GM12864 (cell line): ENCODE data around the gene HES4.

Experiments
- DNase-seq: peaks from one replicate; pipeline ENCODE4 v3.0.0-alpha.2; 2011; ENCODE audit warnings: low read depth
- H3K4me3 ChIP-seq: 2 replicates; pipeline ENCODE4 v1.5.1; 2011; ENCODE audit warnings: mild to moderate bottlenecking, low read depth, low read length, control low read depth
- CTCF ChIP-seq: IDR thresholded peaks from 2 replicates; pipeline ENCODE4 v1.5.1; 2011; ENCODE audit warnings: low read depth, mild to moderate bottlenecking, moderate library complexity, low read length, control low read depth, inconsistent platforms; ENCODE audit errors: missing control alignments

The HES4 gene, protein sequence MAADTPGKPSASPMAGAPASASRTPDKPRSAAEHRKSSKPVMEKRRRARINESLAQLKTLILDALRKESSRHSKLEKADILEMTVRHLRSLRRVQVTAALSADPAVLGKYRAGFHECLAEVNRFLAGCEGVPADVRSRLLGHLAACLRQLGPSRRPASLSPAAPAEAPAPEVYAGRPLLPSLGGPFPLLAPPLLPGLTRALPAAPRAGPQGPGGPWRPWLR

GRCh38 chr1:999725-1000356 lies at the start of gene HES4:
HES4 (minus strand) TSS chr1:1000097; CDS start chr1:999973, 124 bp downstream.
- no peak for TF ChIP-seq CTCF
- H3K4me3 ChIP-seq: peak within 1 kb of the TSS; percentile 27
- no peak for DNase-seq

DNA sequence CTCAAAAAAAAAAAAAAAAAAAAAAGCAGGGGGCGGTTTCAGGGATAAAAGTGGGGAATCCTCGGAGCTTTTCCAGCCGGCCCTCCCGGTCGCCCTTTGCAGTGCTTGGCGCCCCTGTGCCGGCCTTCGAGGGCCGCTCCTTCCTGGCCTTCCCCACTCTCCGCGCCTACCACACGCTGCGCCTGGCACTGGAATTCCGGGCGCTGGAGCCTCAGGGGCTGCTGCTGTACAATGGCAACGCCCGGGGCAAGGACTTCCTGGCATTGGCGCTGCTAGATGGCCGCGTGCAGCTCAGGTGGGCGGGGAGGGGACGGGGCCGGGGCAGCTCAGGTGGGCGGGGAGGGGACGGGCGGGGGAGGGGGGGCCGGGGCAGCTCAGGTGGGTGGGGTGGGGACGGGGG lies 48.9 kb upstream of the HES4 start:
- DNase-seq: no peak
- no peak for TF ChIP-seq CTCF
- no peak overlapping the region for H3K4me3 ChIP-seq

DNA sequence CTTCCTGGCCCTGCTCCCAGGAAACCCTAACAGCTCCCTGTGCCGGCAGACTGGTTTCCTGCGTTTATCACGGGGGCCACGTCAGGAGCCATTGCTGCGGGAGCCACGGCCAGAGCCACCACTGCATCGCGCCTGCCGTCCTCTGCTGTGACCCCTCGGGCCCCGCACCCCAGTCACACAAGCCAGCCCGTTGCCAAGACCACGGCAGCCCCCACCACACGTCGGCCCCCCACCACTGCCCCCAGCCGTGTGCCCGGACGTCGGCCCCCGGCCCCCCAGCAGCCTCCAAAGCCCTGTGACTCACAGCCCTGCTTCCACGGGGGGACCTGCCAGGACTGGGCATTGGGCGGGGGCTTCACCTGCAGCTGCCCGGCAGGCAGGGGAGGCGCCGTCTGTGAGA lies 48.1 kb upstream of the HES4 start:
- no peak for DNase-seq
- TF ChIP-seq CTCF: no peak
- no peak overlapping the region for H3K4me3 ChIP-seq

GRCh38 chr1:1047407-1047806 lies 47.5 kb upstream of the HES4 start:
- TF ChIP-seq CTCF: no peak
- no peak overlapping the region for H3K4me3 ChIP-seq
- no peak for DNase-seq

DNA sequence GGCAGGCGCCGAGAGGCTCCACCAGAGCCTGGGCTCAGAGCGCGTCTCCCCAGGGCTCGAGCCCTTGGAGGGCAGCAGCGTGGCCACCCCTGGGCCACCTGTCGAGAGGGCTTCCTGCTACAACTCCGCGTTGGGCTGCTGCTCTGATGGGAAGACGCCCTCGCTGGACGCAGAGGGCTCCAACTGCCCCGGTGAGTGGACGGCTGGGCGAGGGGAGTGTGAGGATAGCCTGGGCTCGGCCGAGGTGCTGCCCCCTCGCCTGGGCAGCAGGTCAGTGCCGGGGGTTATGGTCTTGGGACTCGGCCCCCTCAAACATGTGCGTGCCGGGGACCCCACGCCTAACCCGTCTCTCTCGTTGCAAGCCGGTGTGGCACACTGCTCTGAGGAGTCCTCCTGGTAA lies 46.9 kb upstream of the HES4 start:
- no peak overlapping the region for H3K4me3 ChIP-seq
- no peak for DNase-seq
- TF ChIP-seq CTCF: no peak

GRCh38 chr1:1046243-1046642 lies 46.3 kb upstream of the HES4 start:
- no peak overlapping the region for H3K4me3 ChIP-seq
- TF ChIP-seq CTCF: no peak
- no peak for DNase-seq

GRCh38 chr1:1045129-1045528 lies 45.2 kb upstream of the HES4 start:
- DNase-seq: no peak
- H3K4me3 ChIP-seq: no peak overlapping the region
- no peak for TF ChIP-seq CTCF
